H1 (cell line): ENCODE measurements around the gene ZCCHC12. TPM values are rescaled to one million over a fixed set of nuclear protein-coding genes. Genes with fewer than 3 reads are reported as not detected.

ENCODE experiments used
- CTCF ChIA-PET: fragments of 300-600 bp; sonication (Branson Sonifier 250); formaldehyde crosslinking; loops from one replicate; lab custom pipeline; 2021; ENCODE audit not compliant: partially characterized antibody; lab: Charles Lee
- POLR2A ChIA-PET: fragments of 300-600 bp; sonication (Branson Sonifier 250); formaldehyde crosslinking; loops from one replicate; lab custom pipeline; 2021; ENCODE audit warnings: inconsistent platforms; ENCODE audit not compliant: partially characterized antibody; lab: Charles Lee
- DNase-seq, 2 experiments: peaks; one replicate each; pipeline versions ENCODE4 v3.0.0 to v3.0.0-alpha.2; 2010 to 2022; ENCODE audit warnings: low spot score in 2 of 2, low read depth in 1 of 2, mixed read lengths in 1 of 2
- FAIRE-seq: peaks from 2 replicates; lab custom pipeline; 2011; peaks lifted over from hg19 to GRCh38; lab: Jason Lieb, UNC
- H2AFZ ChIP-seq: 2 replicates; pipeline ENCODE4 v1.8.1; 2012; ENCODE audit warnings: low read length, inconsistent platforms
- H2AK5ac ChIP-seq: 2 replicates; pipeline ENCODE4 v1.6.1; 2013; ENCODE audit warnings: low read depth, low read length
- H2BK120ac ChIP-seq: replicated peaks from 2 replicates; pipeline ENCODE3; 2013; ENCODE audit warnings: low read depth, low read length, inconsistent platforms
- H2BK12ac ChIP-seq: 2 replicates; pipeline ENCODE4 v1.6.1; 2013; ENCODE audit warnings: low read depth, low read length
- H2BK15ac ChIP-seq: 2 replicates; pipeline ENCODE4 v1.6.1; 2013; ENCODE audit warnings: low read length
- H2BK20ac ChIP-seq: 2 replicates; pipeline ENCODE4 v1.6.1; 2013; ENCODE audit warnings: low read length
- H2BK5ac ChIP-seq: 2 replicates; pipeline ENCODE4 v1.6.1; 2013; ENCODE audit warnings: low read depth, low read length
- H3K14ac ChIP-seq: 2 replicates; pipeline ENCODE4 v1.6.1; 2013; ENCODE audit warnings: inconsistent platforms; ENCODE audit not compliant: insufficient read length
- H3K18ac ChIP-seq: 2 replicates; pipeline ENCODE4 v1.6.1; 2013; ENCODE audit warnings: low read length; ENCODE audit errors: extremely low read depth
- H3K23ac ChIP-seq: 2 replicates; pipeline ENCODE4 v1.6.1; 2013; ENCODE audit warnings: inconsistent platforms; ENCODE audit not compliant: insufficient read length
- H3K23me2 ChIP-seq: 2 replicates; pipeline ENCODE4 v1.6.1; 2013; ENCODE audit warnings: low read depth, low read length
- H3K27ac ChIP-seq: 2 replicates; pipeline ENCODE4 v1.6.1; 2011; ENCODE audit warnings: low read depth, low read length, inconsistent platforms
- H3K27me3 ChIP-seq, 4 experiments: replicated peaks in 1 of 4; 1 replicate in 1 of 4; 2 replicates in 3 of 4; pipeline versions ENCODE4 v1.6.1 to v1.8.1; 2011 to 2013; ENCODE audit warnings: low read length in 3 of 4, mild to moderate bottlenecking in 3 of 4, inconsistent platforms in 2 of 4, mixed read lengths in 2 of 4, moderate library complexity in 1 of 4; ENCODE audit not compliant: control insufficient read depth in 3 of 4, insufficient read depth in 3 of 4; ENCODE audit errors: extremely low read depth in 1 of 4
- H3K36me3 ChIP-seq, 4 experiments: 2 replicates each; pipeline versions ENCODE4 v1.6.1 to v1.8.1; 2011 to 2013; ENCODE audit warnings: mild to moderate bottlenecking in 4 of 4, low read length in 3 of 4, moderate library complexity in 2 of 4, control low read depth in 1 of 4, inconsistent platforms in 1 of 4; ENCODE audit not compliant: insufficient read depth in 4 of 4, control insufficient read depth in 2 of 4
- H3K4ac ChIP-seq: replicated peaks from 2 replicates; pipeline ENCODE3; 2013; ENCODE audit warnings: low read length, low read depth, mixed read lengths, inconsistent platforms; ENCODE audit not compliant: insufficient read length
- H3K4me1 ChIP-seq, 4 experiments: replicated peaks in 1 of 4; 1 replicate in 1 of 4; 2 replicates in 3 of 4; pipeline versions ENCODE4 v1.6.1 to v1.8.1; 2011 to 2013; ENCODE audit warnings: low read length in 3 of 4, inconsistent platforms in 2 of 4, mixed read lengths in 1 of 4; ENCODE audit not compliant: insufficient read depth in 4 of 4, control insufficient read depth in 3 of 4
- H3K4me2 ChIP-seq, 2 experiments: 2 replicates each; pipeline versions ENCODE4 v1.6.1 to v1.8.1; 2011 to 2013; ENCODE audit warnings: low read depth in 2 of 2, low read length in 2 of 2, control low read depth in 1 of 2, inconsistent platforms in 1 of 2, mild to moderate bottlenecking in 1 of 2; ENCODE audit not compliant: insufficient read depth in 1 of 2
- H3K4me3 ChIP-seq, 4 experiments: fragments of 200-600, 300-600 bp in 1 of 4; sonication (generic), shearing (Covaris generic), sonication (Bioruptor Twin) in 1 of 4; 2 replicates each; pipeline versions ENCODE4 v1.5.1 to v1.8.1; 2011 to 2016; ENCODE audit warnings: low read length in 4 of 4, low read depth in 3 of 4, control low read depth in 2 of 4, inconsistent platforms in 2 of 4, mild to moderate bottlenecking in 2 of 4, mixed read lengths in 1 of 4, moderate library complexity in 1 of 4; ENCODE audit not compliant: insufficient read depth in 2 of 4; ENCODE audit errors: extremely low read depth in 1 of 4
- H3K56ac ChIP-seq: replicated peaks from 2 replicates; pipeline ENCODE3; 2013; ENCODE audit warnings: low read depth, mild to moderate bottlenecking, mixed read lengths, low read length, inconsistent platforms; ENCODE audit not compliant: insufficient read length
- H3K79me1 ChIP-seq: 2 replicates; pipeline ENCODE4 v1.6.1; 2013; ENCODE audit warnings: low read depth, low read length, control low read depth
- H3K79me2 ChIP-seq, 2 experiments: 2 replicates each; pipeline versions ENCODE4 v1.6.1 to v1.8.1; 2012 to 2013; ENCODE audit warnings: low read length in 2 of 2, mild to moderate bottlenecking in 2 of 2, inconsistent platforms in 1 of 2; ENCODE audit not compliant: insufficient read depth in 2 of 2, control insufficient read depth in 1 of 2
- H3K9ac ChIP-seq, 4 experiments: replicated peaks in 1 of 4; 1 replicate in 1 of 4; 2 replicates in 3 of 4; pipeline versions ENCODE4 v1.6.1 to v1.8.1; 2011 to 2013; ENCODE audit warnings: low read depth in 3 of 4, low read length in 3 of 4, control low read depth in 2 of 4, mild to moderate bottlenecking in 2 of 4, moderate library complexity in 2 of 4, inconsistent platforms in 1 of 4; ENCODE audit errors: extremely low read depth in 1 of 4
- H3K9me3 ChIP-seq, 2 experiments: 2 replicates each; pipeline versions ENCODE4 v1.6.1 to v1.8.1; 2012 to 2013; ENCODE audit warnings: mild to moderate bottlenecking in 2 of 2, moderate library complexity in 2 of 2, control low read depth in 1 of 2, inconsistent platforms in 1 of 2, low read depth in 1 of 2, low read length in 1 of 2, mixed read lengths in 1 of 2; ENCODE audit not compliant: insufficient read depth in 2 of 2
- H4K20me1 ChIP-seq, 2 experiments: replicated peaks in 1 of 2; 2 replicates each; pipeline versions ENCODE3 to v1.8.1; 2011 to 2013; ENCODE audit warnings: inconsistent platforms in 2 of 2, low read length in 2 of 2, mild to moderate bottlenecking in 1 of 2; ENCODE audit not compliant: insufficient read depth in 2 of 2, control insufficient read depth in 1 of 2
- H4K5ac ChIP-seq: 2 replicates; pipeline ENCODE4 v1.6.1; 2013; ENCODE audit warnings: low read length, low read depth, mixed read lengths, inconsistent platforms; ENCODE audit not compliant: insufficient read length
- H4K8ac ChIP-seq: 2 replicates; pipeline ENCODE4 v1.8.0; 2013; ENCODE audit warnings: mild to moderate bottlenecking, moderate library complexity, low read length, inconsistent platforms; ENCODE audit not compliant: insufficient read depth; ENCODE audit errors: extremely low read depth
- H4K91ac ChIP-seq: replicated peaks from 2 replicates; pipeline ENCODE3; 2013; ENCODE audit warnings: low read length, mixed read lengths, inconsistent platforms; ENCODE audit not compliant: insufficient read length
- CHD1 ChIP-seq: IDR thresholded peaks from 2 replicates; pipeline ENCODE4 v1.6.1; 2012; ENCODE audit warnings: low read depth, low read length, improper control_type of control experiment
- CTBP2 ChIP-seq: IDR thresholded peaks from 2 replicates; pipeline ENCODE4 v1.7.0; 2011; ENCODE audit warnings: borderline replicate concordance, mild to moderate bottlenecking, moderate library complexity, mixed read lengths, low read length; ENCODE audit not compliant: insufficient read depth, insufficient read length
- FOSL1 ChIP-seq: IDR thresholded peaks from 2 replicates; pipeline ENCODE4 v1.6.1; 2011; ENCODE audit warnings: mild to moderate bottlenecking, low read depth, low read length, moderate library complexity; ENCODE audit not compliant: insufficient read depth
- GTF2F1 ChIP-seq: IDR thresholded peaks from 2 replicates; pipeline ENCODE4 v1.6.1; 2012; ENCODE audit warnings: low read depth, low read length, improper control_type of control experiment, borderline replicate concordance
- HDAC6 ChIP-seq: IDR thresholded peaks from one replicate; pipeline ENCODE4 v1.7.1; 2012; ENCODE audit warnings: low read depth, mild to moderate bottlenecking, inconsistent platforms, low read length, moderate library complexity
- PHF8 ChIP-seq: fragments of 200-600 bp; sonication (generic); conservative IDR thresholded peaks from 2 replicates; pipeline ENCODE4 v1.7.1; 2012; ENCODE audit warnings: low read depth, mild to moderate bottlenecking, inconsistent platforms, low read length, moderate library complexity
- RAD21 ChIP-seq, 2 experiments: IDR thresholded peaks in 1 of 2; conservative IDR thresholded peaks in 1 of 2; 2 replicates each; pipeline ENCODE4 v1.6.1; 2011; ENCODE audit warnings: low read depth in 2 of 2, low read length in 2 of 2, improper control_type of control experiment in 1 of 2, inconsistent platforms in 1 of 2, mild to moderate bottlenecking in 1 of 2, moderate library complexity in 1 of 2
- RFX5 ChIP-seq: IDR thresholded peaks from 2 replicates; pipeline ENCODE4 v1.6.1; 2011; ENCODE audit warnings: low read depth, low read length, improper control_type of control experiment, borderline replicate concordance
- RNF2 ChIP-seq: fragments of 200-900, 300-1000 bp; sonication (generic); IDR thresholded peaks from 2 replicates; pipeline ENCODE4 v1.7.1; 2016; ENCODE audit warnings: borderline replicate concordance, low read depth, mild to moderate bottlenecking, antibody characterized with exemption, low read length; ENCODE audit not compliant: poor library complexity, severe bottlenecking; ENCODE audit errors: missing control alignments
- SP2 ChIP-seq: IDR thresholded peaks from 2 replicates; pipeline ENCODE4 v1.6.1; 2012; ENCODE audit warnings: mild to moderate bottlenecking, low read length, inconsistent platforms
- WGBS, 2 experiments: shearing (Covaris generic) in 1 of 2; methylation state at CpG; one replicate each; pipeline versions ENCODE4 v1.1.6 to v1.1.7; 2013 to 2015; ENCODE audit warnings: low lambda C conversion rate in 2 of 2, mixed read lengths in 2 of 2, inconsistent platforms in 1 of 2, low coverage in 1 of 2, missing lambda C conversion rate in 1 of 2; ENCODE audit not compliant: insufficient replicate concordance in 2 of 2, insufficient coverage in 1 of 2, insufficient read length in 1 of 2; ENCODE audit errors: extremely low coverage in 1 of 2, missing lambda C conversion rate in 1 of 2; 5-methylcytosine and 5-hydroxymethylcytosine counted together
- polyA plus RNA-seq, 7 experiments: library from polyadenylated mRNA; depleted of rRNA in 3 of 7; stranded (reverse) in 5 of 7; unstranded in 2 of 7; fragments of >200 nt in 5 of 7; fragments of 200-250 nt in 2 of 7; gene quantifications; 1 replicate in 5 of 7; 2 replicates in 1 of 7; 4 replicates in 1 of 7; pipeline versions ENCODE4 v1.2.1 to v1.2.3, GENCODE V29; 2011 to 2013; ENCODE audit warnings: missing spikeins in 2 of 7, mixed read lengths in 2 of 7
- total RNA-seq: library from RNA; stranded (reverse); fragmentation: NEBNext Ultra II Directional; extraction: Animal tissue kit (Norgen Biotek cat#: 25700); gene quantifications from 2 replicates; pipeline ENCODE4 v1.2.1, GENCODE V29; 2021
- TF ChIP-seq, protein P1 (sequence below): IDR thresholded peaks from 2 replicates; pipeline ENCODE4 v1.6.1; 2012; ENCODE audit warnings: inconsistent platforms

Gene ZCCHC12
- total and polyA plus RNA-seq, 2 of the 8 experiments (the other 6 are each of a cell fraction or from before 2014, with no cell fraction given), result 0.76 to 1.3 TPM

DNA sequence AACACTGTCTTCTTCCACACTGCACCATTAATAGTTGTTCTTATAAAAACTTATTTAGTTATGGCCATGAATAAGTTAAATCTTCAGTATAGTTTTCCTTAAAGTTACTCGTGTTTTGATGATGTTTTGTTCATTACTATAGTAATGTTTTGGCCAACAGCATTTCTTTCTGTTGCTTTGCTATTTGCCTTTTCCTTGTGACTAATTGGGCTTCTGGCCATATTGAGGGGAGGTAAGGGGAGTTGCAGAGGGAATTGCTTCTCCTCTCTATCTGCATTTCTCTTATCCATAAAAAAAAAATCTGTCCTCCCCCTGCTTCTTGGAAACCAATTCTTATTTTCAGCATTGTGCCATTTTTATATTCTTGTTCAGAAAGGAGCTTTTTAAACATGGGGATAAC lies 42.7 kb upstream of the ZCCHC12 start:
- Histone ChIP-seq H2BK12ac (no peak overlapping the region), H3K79me1 (no peaks in the 10 kb centered on the region), H3K4ac (no peak overlapping the region), H2AK5ac (no peak overlapping the region), H4K91ac (no peak overlapping the region), H3K27ac (no peak overlapping the region), H3K4me1 (no peaks in the 10 kb centered on the region), H3K79me2 (no peaks in the 10 kb centered on the region), H3K27me3 (no peaks in the 10 kb centered on the region), H3K56ac (no peak overlapping the region), H3K18ac (no peak overlapping the region), H3K4me2 (no peak overlapping the region), H3K23ac (no peak overlapping the region), H4K8ac (no peak overlapping the region), H3K9me3 (no peaks in the 10 kb centered on the region), H2BK5ac (no peak overlapping the region), H3K36me3 (no peaks in the 10 kb centered on the region), H4K20me1 (no peaks in the 10 kb centered on the region), H2BK15ac (no peak overlapping the region), H3K23me2 (no peaks in the 10 kb centered on the region), H2BK20ac (no peak overlapping the region), H2AFZ (no peak overlapping the region), H3K9ac (no peak overlapping the region), H2BK120ac (no peak overlapping the region), H3K4me3 (no peak overlapping the region), H4K5ac (no peak overlapping the region), H3K14ac (no peak overlapping the region)
- FAIRE-seq, result no peak
- TF ChIP-seq CHD1, result no peak
- no peak for TF ChIP-seq RFX5
- TF ChIP-seq SP2, result no peak
- TF ChIP-seq RAD21 (IDR thresholded peaks at IDR 0.05 in 1 of 2, conservative IDR thresholded peaks at IDR 0.05 in 1 of 2; ENCODE audit: low read depth in 2 of 2, low read length in 2 of 2), result no peak
- TF ChIP-seq PHF8, result no peak
- TF ChIP-seq RNF2, result no peak
- no peak for TF ChIP-seq CTBP2
- TF ChIP-seq, protein P1, sequence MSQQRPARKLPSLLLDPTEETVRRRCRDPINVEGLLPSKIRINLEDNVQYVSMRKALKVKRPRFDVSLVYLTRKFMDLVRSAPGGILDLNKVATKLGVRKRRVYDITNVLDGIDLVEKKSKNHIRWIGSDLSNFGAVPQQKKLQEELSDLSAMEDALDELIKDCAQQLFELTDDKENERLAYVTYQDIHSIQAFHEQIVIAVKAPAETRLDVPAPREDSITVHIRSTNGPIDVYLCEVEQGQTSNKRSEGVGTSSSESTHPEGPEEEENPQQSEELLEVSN, result no peak
- TF ChIP-seq GTF2F1, result no peak
- TF ChIP-seq FOSL1, result no peak
- TF ChIP-seq HDAC6, result no peak
- DNase-seq, result no peak
- ChIA-PET POLR2A (no interaction called here), CTCF (interaction anchor here (0.6 kb wide), 2 partner anchors 13 to 282 kb away, joined by 3 read pairs; no protein-coding TSS in a partner anchor)
- WGBS, 2 experiments, result 100% methylated on average over 1 of the region's 1 CpG; no CpG with 5 or more reads in 1 of the 2 experiments
